Measurements from ENCODE around the gene NLN.
"Not testable (repeated sequence)": the region's sequence is repeated elsewhere in the genome, so short reads cannot be mapped to it uniquely, and the experiment has no call there.

Gene NLN

DNA sequence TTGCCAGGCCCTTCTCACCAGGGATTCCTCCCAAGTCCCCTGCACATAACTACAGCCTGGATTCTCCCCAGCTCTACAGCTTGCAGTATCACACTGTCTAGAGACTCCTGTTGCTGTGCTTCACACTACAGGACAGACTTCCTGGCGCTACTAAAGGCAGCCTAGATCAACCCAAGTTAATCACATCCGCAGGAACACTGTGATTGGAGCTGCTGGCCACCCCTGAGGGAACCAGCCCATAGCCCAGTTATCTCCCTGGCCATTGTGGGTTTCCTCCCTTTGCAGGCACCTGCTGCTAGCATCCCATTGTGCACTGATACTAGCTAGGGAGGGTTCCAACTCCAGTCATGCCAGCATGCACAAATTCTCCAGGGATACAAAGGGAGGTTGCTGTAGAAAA lies 53.5 kb downstream of the NLN start:
- DNase-seq = no peak

DNA sequence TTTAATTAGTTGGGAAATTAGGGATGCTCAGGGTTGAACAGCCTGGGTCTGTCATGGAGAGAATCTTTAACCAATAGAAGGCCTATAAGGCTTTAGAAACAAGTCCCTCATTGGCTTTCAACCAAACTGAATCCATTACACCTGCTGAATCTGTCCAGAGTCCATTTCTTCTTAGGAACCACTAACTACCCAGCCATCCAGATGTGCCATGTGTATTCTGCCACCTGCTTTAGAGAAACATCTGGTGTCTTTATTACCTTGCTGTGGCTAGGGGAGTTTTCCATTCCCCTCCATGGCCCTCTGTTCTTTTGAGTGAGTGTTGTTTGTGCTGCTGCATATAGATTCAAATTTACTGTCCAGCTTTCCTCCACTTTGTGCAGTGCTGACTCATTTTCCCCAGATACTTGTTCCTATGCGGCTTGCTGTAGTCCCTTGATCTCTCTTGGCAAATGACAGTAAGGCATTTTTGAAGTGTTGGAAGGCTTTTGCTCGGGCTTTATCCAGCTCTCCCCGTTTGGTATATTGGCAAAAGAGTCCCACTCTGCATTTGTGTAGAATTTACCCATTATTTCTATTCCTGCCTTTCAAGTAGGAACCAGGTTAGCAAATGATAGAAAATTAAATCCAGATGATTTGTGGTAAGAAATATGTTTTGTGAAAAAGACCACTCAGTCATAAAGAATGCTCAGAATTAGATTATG lies 54.6 kb downstream of the NLN start:
- no peak for DNase-seq

DNA sequence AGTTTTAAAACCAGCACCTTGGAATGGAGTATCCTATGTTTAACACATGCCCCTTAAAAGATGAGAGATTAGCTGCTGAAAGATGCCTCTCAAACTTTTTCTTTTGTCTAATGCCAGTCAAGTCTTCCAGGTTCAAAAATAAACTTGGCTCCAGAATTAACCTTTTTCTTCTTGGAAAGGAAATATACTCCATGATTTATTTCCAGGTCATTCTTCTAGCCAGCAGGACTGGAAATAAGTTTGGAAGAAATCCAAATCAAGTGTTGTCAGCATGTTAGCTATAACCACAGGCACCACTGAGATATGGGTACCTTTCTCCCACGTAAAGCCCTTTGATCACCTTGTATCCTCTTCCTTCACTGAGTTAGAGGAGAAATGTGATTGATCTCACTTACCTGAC lies 56.1 kb downstream of the NLN start:
- DNase-seq = no peak

DNA sequence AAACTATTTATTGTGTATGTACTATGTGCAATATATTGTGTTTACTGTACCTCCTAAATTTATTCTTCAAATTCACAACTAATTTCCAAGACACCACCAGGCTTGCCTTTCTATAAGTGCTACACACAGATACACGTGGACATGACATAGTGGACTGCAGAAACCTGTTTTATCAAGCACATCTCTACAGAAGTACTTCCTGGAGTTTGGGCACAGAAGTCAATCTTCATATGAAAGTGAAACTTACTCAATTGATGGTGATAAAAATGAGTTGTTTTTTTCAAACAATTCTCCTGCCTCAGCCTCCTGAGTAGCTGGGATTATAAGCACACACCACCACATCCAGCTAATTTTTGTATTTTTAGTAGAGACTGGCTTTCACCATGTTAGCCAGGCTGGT lies 57.6 kb downstream of the NLN start:
- DNase-seq = no peak

DNA sequence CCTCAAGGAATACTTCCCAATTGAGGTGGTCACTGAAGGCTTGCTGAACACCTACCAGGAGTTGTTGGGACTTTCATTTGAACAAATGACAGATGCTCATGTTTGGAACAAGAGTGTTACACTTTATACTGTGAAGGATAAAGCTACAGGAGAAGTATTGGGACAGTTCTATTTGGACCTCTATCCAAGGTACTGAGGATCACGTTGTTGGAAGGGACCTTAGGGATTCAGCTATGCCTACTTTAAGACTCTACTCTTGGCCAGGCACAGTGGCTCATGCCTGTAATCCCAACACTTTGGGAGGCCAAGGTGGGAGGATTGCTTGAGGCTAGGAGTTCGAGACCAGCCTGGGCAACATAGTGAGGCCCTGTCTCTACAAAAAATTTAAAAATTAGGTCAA lies 66.3 kb downstream of the NLN start:
- not testable (repeated sequence) for DNase-seq

DNA sequence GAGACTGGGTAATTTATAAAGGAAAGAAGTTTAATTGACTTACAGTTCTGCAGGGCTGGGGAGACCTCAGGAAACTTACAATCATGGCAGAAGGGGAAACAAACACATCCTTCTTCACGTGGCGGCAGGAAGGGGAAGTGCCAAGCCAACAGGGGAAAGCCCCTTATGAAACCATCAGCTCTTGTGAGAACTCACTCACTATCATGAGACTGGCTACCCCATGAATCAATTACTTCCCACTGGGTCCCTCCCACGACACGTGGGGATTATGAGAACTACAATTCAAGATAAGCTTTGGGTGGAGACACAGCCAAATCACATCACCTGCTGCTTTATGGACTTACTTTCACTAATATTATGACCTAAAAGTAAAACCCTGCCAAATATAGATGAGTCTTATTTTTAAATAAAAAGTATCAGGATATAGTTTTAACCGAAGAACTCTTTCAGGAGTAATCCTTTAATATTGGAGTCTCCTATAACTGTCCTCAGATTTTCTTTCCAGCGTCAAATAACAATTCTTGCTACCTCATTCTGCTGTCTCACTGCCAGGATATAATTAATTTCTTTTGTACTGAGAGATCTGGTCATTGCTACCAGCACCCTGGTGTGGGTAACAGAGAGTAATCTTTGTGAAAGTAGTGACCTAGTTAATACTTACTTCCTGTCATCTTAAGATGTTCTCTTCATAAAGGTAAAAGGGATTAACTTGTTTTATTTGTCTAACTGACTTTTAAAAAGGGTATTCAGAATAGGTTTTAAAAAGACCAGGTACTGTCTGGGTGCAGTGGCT lies 68.6 kb downstream of the NLN start:
- DNase-seq = no peak

DNA sequence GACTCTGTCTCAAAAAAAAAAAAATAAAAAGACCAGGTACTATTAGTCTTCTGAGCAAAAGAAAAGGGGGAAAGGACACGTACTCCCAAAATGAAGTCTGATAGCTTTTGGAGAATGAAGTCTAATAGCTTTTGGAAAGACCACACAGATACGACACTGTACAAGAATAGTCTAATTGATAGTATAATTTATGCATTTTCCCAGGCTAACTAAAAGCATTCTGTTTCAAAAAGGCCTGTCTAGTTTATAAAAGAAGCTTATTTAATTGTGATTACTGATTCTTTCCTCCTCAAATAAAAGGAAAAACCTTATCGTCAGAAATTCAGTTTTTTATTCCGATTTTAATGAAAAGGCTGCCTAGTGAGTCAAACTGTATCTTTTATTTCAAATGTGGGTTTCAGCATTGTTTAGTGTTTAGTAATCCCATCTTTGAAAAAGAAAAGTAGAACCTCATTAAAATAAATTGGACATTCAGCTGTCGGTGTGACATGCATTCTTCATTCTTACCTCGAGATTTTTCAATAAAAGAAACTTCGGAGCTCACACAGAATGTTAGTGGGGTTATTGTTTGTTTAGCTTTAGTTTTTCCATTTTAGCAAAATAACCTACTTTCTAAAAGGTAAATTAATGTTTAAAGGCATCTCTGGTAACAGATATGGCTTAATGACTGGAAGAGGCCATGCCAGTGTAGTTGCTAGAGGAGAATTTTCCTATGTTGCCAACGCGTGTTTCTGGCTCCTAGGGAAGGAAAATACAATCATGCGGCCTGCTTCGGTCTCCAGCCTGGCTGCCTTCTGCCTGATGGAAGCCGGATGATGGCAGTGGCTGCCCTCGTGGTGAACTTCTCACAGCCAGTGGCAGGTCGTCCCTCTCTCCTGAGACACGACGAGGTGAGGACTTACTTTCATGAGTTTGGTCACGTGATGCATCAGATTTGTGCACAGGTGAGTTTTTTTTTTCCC lies 70.0 kb downstream of the NLN start:
- DNase-seq = no peak

DNA sequence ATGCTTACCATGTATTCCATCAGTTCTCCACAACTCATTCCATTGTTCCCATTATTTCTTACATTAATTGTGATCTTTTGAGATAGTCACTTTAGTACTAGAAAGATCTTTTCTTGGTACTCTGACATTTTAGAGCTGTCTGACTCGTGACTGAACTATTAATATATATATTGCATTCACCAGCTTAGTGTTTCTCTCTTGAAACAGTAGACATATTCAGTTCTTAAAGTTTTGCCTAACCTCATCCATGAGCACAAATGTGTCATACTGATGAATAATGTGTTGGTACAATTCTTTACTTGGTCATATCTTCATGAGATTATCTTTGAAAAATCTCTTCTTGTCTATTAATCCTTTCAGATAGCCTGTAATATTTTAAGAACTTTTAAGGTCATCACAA lies 74.3 kb downstream of the NLN start:
- DNase-seq = no peak

DNA sequence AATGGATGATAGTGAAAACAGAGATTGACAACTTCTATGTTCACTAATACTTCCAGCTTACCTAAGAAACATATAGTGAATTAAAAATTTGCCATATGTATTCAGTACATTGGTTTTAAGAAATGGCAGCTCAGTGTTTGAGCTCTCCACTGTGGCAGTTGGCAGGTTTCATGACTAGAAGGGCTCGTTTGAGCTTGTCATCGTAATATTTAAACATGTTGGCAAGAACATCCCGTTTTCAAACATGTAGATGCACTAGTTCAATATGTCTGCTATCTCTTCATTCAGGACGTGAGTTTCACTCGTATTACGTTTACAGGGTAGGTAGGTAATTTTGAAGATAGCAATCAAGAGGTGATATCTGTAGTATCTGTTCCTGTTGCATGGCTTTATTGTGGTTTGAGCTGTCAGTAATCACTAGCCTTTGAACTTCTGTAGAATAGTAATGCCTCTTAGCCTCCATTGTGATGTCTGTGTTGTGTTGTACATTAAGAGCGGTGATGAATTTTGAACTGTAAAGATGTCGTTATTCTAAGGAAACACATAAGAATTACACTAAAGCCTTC lies 74.8 kb downstream of the NLN start:
- no peak for DNase-seq

DNA sequence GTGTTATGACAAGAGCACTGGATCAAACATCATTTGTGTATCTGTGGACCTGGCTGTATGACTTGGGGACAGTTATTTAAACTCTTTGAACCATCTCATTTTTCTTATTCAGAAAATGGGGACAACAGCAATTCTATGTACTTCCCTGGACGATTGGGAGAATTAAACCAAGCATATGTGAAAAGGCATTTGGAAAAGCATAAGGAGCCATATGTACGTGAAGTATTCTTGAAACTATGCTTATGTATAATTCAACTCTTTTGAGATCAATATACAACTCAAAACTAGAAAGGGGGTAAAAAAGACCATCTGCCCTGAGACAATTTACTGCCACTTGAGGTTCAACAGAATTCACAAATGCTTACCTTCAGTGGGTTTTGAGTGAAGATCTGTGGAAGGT lies 75.5 kb downstream of the NLN start:
- no peak for DNase-seq

DNA sequence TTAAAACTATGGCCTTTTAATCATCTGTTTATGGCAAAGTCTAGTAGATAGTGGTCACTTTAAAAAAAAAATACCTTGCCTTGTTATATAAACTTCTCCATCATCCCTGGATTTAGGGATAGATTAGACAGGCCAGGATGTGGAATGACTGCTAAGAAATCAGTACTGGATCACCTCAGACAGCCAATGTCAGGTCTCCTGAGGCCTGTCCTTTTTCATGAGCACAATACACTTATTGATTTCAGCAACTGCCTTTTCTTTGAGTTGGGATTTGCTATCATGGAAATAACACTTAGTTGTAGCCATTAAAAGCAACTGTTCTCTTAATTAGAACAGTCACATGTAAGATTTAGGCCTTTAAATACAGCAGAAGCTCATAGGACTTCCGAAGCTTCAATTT lies 77.9 kb downstream of the NLN start:
- no peak for DNase-seq

DNA sequence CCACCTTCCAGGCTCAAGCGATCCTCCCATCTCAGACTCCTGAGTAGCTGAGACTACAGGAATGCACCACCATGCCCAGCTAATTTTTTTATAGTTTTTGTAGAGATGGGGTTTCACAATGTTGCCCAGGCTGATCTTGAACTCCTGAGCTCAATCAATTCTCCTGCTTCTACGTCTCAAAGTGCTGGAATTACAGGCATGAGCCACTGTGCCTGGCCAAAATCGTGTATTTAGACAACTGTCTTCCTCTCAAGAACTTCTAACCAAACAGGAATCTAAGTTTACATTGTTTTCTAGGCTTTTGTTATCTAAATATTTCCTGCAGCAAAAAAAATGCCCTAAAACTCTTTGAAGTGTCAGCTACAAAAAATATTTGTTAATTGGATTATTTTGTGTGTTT lies 78.8 kb downstream of the NLN start:
- no peak for DNase-seq

DNA sequence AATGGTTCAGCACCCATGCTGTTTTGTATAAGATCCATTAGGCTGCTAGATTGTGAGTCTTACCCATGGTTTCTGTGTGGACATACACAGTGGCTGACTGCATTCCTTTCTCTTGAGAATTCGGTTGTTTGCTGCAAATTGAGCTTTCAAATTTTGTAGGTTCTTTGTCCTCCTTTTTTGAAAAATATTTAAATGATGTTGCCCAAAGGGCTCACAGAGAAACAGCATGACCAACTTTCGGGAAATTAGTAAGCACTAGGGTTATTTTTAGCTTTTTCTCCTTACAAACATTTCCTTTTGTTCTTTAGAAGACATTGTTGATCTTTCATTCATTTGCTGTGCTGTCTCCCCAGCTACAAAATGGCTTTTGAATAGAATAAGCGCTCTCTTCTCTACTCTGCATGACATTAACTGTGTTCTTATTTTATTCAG lies 79.4 kb downstream of the NLN start:
- no peak for DNase-seq

DNA sequence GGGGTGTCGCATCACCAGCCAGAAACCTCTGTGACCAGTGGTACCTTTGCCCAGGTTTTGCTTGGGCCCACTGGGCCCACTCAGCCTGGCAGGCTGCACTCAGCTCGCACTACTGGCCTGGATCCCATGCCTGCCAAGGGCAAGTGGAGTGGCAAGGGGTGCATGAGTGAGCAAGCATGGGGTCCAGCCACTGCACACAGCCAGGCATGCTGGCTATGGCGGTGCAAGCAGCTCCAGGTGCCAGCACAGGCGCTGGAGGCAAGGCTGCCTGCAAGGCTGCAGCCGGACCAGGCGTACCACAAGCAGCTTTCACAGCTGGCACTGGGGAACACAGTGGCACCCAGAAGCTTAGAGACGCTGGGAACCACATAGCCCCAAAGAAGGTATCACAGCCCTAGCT lies 80.1 kb downstream of the NLN start:
- no peak for DNase-seq

DNA sequence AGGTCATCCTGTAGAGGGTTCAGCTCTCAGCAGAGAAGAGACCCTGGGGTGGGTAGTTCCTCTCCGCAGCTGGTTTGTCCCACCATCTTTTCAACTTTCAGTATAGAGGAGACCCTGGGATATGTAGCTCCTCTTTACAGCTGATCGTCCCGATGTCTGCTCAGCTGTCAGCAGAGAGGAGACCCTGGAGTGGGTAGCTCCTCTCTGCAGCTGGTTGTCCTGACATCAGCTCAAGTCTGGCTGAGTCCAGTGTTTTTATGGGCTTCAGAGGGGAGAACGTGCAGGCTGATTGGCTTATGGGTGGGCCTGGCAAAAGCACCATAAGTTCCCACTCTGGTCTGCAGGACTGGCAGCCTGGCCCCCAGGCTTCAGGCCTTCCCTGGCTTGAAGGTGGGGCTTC lies 80.8 kb downstream of the NLN start:
- DNase-seq = no peak

DNA sequence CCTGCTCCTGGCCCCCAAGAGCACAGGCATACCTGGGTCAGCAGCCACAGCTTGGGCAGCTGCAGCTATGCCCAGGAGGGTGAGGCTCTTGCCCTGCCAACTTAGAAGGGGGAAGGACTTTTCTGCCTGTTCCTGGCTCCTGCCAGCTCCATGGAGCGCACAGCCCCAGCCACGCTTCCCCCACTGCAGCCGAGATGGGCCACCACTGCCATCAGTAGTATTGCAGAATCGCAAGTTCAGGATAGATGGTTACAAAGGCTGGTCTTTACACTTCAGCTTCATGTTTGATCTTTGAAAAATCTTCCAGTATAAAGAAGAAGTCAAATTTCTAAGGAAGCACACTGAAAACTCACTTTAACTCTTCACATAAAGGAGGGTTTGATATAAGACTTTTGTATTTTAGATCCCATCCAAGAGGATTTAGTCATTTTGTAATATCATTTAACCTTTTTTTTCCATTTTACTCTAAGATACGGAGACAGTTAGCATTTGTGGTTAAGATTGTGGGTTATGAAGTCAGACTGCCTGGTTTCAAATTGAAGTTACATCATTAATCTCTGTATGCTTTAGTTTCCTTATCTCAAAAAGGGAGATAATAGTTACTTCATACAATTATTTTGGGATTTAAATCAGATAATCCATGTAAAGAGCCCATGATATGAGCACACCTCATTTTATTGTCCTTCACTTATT lies 81.8 kb downstream of the NLN start:
- no peak for DNase-seq

DNA sequence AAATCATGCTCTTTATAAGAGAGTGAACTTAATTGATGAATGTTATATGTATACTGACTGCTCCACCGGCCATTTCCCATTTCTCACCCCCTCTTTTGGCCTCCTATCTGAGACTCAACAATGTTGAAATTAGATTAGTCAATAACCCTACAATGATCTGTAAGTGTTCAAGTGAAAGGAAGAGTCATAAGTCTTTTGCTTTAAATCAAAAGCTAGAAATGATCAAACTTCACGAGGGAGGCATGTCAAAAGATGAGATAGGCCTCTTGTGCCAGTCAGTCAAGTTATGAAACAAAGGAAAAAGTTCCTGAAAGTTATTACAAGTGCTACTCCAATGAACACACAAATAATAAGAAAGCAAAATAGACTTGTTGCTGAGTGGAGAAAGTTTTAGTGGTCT lies 83.1 kb downstream of the NLN start:
- no peak for DNase-seq

DNA sequence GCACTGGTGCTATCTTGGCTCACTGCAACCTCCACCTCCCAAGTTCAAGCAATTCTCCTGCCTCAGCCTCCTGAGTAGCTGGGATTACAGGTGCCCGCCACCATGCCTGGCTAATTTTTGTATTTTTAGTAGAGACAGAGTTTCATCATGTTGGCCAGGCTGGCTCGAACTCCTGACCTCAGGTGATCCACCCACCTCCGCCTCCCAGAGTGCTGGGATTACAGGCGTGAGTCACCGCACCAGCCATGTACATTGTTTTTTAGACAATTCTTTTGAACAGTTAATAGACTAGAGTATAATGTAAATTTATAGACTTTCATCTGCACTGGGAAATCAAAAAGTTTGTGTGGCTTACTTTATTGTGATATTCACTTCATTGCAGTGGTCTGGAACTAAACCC lies 85.5 kb downstream of the NLN start:
- not testable (repeated sequence) for DNase-seq

DNA sequence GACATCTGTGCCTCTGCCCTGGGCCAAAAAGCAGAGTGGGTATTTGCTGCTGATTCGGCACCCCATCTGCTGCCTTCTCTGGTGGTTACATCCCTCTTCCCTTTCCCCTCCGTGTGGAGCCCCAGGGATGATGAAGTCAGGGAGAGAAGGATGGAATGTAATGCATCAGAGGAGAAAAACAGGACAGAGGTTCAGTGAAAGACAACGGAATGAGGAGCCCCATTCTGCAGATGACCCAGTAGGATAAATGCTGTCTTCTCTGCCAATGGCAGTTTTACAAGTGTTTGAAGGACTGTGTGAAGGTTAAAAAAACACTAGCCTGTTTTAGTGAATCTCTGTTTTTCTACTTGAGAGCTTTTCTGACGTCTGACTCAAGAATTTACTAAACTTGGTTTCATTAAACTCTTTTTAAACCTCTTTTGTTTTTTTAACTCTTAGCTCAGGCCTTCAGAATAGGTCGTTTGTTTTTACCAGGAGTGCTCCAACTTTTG lies 86.3 kb downstream of the NLN start:
- no peak for DNase-seq

DNA sequence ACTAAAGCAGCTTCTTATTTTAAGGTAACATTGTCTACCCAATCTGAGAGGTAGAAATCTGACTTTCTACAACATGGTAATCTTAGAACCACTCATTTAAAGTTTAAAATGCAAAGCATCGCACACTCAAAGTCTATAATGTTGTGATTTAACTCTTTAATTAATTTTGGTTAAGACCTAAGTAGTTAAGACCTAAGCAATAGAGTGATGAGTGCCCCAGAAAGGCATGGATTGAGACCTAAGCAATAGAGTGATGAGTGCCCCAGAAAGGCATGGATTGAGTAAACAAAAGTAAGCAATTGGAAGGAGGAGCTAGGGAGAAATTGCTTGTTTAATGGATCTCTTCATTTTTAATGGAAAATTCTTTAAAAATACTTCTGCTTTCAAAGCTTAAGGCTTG lies 86.8 kb downstream of the NLN start:
- no peak for DNase-seq

DNA sequence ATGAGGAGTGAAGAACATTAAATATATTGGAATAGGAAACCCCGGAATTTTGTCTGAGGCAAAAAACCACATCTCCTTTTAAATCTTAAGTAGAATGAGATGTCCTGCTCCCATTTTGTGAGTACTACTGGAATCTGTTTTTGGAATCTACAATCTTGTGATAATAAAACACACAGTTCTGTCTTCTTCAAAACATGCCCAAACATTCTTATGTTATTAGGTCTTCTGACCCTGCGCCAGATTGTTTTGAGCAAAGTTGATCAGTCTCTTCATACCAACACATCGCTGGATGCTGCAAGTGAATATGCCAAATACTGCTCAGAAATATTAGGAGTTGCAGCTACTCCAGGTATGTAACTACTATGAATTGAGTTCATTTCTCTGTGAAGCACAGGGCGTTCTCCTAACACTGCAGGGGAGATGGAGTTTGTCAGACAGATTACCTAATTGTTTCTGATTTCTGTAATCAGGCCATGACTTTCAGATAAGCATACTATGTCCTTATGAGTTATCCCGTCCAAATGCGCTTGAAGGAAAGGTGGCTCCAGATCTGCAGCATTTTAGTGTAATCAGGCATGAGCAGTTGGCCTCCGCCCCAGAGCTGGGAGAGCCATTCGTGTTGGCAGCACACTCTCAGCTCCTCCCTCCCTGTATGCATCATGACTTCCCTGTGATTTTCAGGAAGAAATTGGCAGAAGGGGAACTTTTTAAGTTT lies 88.0 kb downstream of the NLN start:
- no peak for DNase-seq

DNA sequence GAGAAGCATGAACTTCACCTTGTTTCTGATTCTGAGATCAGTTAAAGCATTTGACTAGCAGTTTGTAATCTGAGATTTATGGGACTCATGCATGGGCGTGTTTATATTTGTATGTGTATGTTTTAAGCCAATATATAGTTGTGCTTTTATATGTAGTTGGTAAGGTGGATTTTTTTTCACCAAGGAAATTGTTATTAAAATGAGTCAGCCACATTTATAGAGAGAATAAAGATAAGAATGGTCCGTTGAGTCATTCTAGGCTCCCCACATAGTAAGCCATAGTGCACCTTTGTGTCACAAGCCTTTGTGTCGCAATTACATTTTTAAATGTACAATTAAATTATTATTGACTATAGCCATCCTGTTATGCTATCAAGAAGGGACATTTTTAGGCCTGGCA lies 89.0 kb downstream of the NLN start:
- DNase-seq = no peak
